ENCODE data around the gene DNASE2B.

DNASE2B gene

GRCh38 chr1:84373436-84374141 lies 24.7 kb upstream of the DNASE2B start:
- intact Hi-C loops (cut with DNase I), result no loop called here
- no peak for DNase-seq

GRCh38 chr1:84374991-84375696 lies 23.1 kb upstream of the DNASE2B start:
- DNase-seq, result peak in 1 of 10 donors; percentile 25
- intact Hi-C loops (cut with DNase I), result no loop called here

DNA sequence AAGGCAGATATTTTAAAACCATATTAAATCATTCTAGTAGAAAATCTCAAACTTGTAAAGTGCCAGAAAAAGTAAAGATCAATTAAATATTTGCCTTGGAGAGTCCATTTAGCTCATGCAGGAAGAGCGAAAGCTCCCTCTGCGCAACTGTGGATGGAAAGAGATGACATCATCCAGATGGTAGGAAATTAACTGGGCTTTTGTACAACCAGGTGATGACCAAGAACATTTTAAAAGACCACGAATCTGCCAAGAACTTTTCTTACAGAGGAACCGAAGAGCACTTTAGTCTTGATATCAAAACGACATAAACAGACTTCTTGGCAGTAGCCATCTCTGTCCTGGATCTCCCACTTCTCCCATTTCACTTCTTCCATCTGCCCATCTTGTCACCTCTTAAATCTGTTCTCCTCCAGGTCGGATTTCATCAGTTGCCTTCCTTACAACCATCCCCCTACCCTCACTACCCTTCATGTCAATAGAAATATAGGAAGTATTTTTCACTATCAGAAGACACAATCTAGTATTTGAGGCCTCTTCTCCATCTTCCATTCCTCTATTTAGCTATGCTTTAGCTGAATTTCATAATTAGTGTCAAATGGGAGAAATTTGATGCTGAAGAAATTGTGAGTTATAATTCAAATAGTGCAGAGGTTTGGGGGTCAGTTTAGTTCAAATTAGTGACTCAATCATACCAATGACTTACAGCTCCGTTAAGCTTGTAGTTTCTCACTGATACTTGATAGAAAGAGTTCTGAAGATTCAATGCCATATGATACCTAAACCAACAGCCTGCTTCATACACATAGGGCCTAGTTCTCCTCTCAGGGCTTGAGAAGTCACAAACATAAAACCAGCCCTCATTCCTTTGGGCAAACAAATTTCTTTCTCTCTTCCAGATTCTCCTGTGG lies 22.0 kb upstream of the DNASE2B start:
- intact Hi-C loops (cut with DNase I), result no loop called here
- DNase-seq, result no peak

DNA sequence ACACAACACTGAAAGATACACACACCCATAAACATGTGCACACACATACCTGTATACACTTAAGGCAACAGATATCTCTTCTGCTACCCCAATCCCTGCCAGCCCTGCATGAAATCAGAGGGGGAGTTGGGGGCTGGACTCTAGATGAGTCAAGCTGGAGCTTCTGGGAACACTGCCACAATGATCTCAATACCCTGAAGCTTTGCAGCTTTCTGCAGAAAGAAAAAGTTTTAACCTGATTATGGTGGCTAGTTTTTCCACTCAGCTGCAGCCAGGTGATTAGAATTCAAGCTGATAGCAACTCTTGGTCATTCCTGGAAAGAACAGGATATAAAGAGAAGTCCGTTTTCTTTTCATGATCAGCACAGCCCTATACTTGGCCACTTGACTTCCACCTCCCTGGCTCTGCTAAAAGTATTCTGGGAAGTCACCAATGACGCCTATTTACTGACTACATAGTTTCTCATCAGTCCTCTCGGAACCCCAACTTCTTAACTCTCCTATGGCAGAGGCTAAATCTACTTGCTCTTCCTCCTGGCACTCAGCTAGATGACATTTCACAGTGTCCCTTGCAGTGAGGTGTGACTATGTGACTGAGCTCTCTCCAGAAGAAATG lies 20.7 kb upstream of the DNASE2B start:
- intact Hi-C loops (cut with DNase I), result no loop called here
- DNase-seq, result peak in 1 of 10 donors; percentile 35

DNA sequence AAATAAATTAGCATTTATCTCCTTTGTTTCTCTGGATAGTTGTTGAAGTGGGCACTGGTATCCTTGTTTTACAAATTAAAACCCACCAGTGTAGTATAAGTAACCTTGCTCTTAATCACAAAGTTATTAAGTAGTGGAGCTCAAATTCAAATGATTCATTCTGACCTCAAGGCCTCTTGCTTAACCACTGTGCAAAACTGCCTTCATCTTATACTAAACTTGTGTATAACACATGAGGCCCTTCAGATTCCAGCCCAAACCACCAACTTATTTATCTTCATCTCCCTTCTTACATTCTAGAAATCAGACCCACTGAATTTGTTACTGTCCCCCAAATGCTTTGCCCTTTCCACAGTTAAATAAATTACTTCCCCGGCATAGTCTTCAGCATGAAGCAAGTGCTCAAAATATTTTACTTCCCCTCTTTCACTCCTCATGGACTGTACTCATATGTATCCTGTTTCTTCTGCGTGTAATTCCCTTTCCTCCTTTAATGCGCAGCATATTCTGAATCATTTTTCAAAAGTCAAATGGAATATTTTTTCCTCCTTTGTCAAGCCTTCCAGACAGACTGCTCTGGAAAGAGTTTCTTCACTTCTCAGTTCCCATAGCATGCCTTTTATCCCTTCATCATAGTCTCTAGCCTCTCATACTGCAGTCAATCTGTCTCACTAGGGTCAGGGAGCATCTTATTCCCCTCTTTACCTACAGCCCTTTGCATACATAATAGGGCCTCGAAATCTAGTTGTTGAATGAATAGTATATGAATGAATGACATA lies 19.0 kb upstream of the DNASE2B start:
- no peak for DNase-seq
- intact Hi-C loops (cut with DNase I), result no loop called here

- intact Hi-C loops (cut with DNase I), result no loop called here
- DNase-seq, result no peak
Observed at GRCh38 chr1:84379917-84380180, 18.4 kb upstream of the DNASE2B start.

DNA sequence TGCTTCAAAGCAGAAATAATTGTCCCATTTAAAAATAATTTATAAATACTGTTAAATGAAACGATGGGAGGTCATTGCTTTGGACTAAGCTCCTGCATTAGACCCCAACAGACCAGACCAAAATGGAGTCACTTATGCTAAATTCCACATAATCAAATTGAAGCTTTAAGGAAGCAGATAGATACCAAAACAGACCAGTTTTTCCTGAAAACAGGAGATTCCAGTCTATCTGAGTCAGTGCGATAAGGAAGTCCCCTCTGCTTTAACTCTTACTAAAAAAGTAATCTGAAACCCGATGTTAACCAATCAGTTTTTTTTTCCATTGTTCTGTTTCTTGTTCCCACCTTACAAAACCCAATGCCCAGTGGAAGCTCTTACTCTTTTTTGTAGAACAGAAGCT lies 16.2 kb upstream of the DNASE2B start:
- no peak for DNase-seq
- intact Hi-C loops (cut with DNase I), result no loop called here

GRCh38 chr1:84385347-84385746 lies 12.9 kb upstream of the DNASE2B start:
- intact Hi-C loops (cut with DNase I), result no loop called here
- no peak for DNase-seq

- DNase-seq, result no peak
- intact Hi-C loops (cut with DNase I), result no loop called here
Observed at GRCh38 chr1:84386716-84387479, 11.4 kb upstream of the DNASE2B start.

GRCh38 chr1:84387480-84388163 lies 10.7 kb upstream of the DNASE2B start:
- DNase-seq, result peak in 2 of 10 donors; percentile 26 to 68
- intact Hi-C loops (cut with DNase I), result no loop called here

DNA sequence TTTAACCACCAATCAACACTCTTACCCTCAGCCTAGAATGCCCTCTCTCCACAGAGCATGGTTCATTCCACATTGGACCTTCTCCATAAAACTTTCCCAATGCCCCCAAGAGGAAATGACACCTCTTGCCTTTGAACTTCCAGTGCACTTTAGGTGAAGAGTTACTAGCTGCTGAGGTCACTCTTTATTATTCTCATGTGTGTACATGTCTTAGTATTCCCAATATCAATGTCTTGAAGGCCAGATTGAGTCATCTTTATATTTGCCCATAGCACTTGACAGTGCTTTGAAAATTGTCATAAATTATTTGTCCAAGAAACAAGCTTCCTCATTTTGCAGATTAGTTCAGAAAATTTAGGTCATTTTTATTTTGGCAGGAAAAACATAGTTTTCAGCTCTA lies 8.1 kb upstream of the DNASE2B start:
- intact Hi-C loops (cut with DNase I), result no loop called here
- no peak for DNase-seq

GRCh38 chr1:84401156-84401555 lies 2.9 kb downstream of the DNASE2B start:
- intact Hi-C loops (cut with DNase I), result no loop called here
- no peak for DNase-seq

- no peak for DNase-seq
- intact Hi-C loops (cut with DNase I), result no loop called here
Observed at GRCh38 chr1:84402060-84402459, 3.8 kb downstream of the DNASE2B start.

- no peak for DNase-seq
- intact Hi-C loops (cut with DNase I), result no loop called here
Observed at GRCh38 chr1:84402501-84402900, 4.2 kb downstream of the DNASE2B start.

GRCh38 chr1:84403347-84403746 lies 5.1 kb downstream of the DNASE2B start:
- intact Hi-C loops (cut with DNase I), result no loop called here
- no peak for DNase-seq

- DNase-seq, result no peak
- intact Hi-C loops (cut with DNase I), result no loop called here
Observed at GRCh38 chr1:84406346-84406861, 8.1 kb downstream of the DNASE2B start.

DNA sequence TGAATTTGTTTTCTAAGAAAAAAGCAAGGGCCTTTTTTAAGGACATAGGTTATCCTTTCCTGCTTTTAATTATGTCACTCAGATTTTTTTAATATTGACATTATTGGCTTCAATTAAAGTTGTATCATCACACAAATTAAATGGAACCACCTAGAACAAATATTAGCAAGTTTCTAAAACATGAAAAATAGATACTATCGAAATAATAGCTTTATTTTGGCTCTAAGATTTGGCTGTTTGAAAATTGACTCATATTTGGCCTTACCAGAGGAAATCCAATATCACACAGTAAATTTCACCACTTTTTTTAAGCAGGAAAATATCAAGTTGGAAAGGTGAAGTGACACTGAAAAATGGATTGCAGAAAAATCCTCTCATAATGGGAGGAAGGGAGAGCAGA lies 9.2 kb downstream of the DNASE2B start:
- no peak for DNase-seq

DNA sequence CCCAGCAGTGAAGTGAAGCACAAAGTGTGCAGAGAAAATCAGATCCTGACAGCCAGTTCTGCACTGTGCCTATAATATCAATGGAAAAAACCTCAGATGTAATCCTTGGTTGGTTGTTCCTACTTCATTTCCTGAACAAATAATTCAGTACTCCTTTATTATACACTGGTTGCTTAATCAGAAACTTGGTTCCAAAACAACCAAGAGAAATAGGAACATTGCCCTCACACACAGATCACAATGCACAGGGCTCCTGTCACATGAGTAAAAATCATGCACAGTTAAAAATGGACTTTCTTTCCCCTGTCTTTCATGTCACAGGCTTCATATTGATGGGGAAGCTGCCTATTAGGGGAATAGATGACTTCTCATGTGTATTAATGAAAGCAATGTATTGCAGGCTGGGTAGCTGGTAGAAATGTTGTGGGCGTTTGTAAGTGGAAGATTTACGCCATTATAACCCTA lies 9.7 kb downstream of the DNASE2B start:
- no peak for DNase-seq
- intact Hi-C loops (cut with DNase I), result no loop called here

More for the DNA sequence above, 9.2 kb downstream of the DNASE2B start:
- intact Hi-C loops (cut with DNase I), result no loop called here

GRCh38 chr1:84409888-84410287 lies 11.6 kb downstream of the DNASE2B start:
- intact Hi-C loops (cut with DNase I), result no loop called here
- no peak for DNase-seq

All from posterior cingulate gyrus (tissue), 11 donors.